HUES48 (cell line): ENCODE data around the gene PGPEP1.
"Not testable (repeated sequence)": the region's sequence is repeated elsewhere in the genome, so short reads cannot be mapped to it uniquely, and the experiment has no call there.

Experiments
- H3K27ac ChIP-seq: one replicate; pipeline ENCODE4 v1.7.0; 2013; ENCODE audit warnings: low read depth, low read length, inconsistent platforms
- H3K27me3 ChIP-seq: 2 replicates; pipeline ENCODE4 v1.6.1; 2013; ENCODE audit warnings: mild to moderate bottlenecking, low read length; ENCODE audit not compliant: control insufficient read depth, insufficient read depth
- H3K36me3 ChIP-seq: 2 replicates; pipeline ENCODE4 v1.6.1; 2013; ENCODE audit warnings: low read length; ENCODE audit not compliant: control insufficient read depth, insufficient read depth
- H3K4me1 ChIP-seq: 2 replicates; pipeline ENCODE4 v1.6.1; 2013; ENCODE audit warnings: mild to moderate bottlenecking, low read length; ENCODE audit not compliant: control insufficient read depth, insufficient read depth
- H3K4me3 ChIP-seq: 2 replicates; pipeline ENCODE4 v1.5.1; 2013; ENCODE audit warnings: mild to moderate bottlenecking, low read depth, low read length
- H3K9ac ChIP-seq: 2 replicates; pipeline ENCODE4 v1.6.1; 2013; ENCODE audit warnings: mild to moderate bottlenecking, low read depth, low read length, moderate library complexity
- H3K9me3 ChIP-seq: 2 replicates; pipeline ENCODE4 v1.6.1; 2013; ENCODE audit warnings: low read length; ENCODE audit not compliant: control insufficient read depth, insufficient read depth

The PGPEP1 gene

DNA sequence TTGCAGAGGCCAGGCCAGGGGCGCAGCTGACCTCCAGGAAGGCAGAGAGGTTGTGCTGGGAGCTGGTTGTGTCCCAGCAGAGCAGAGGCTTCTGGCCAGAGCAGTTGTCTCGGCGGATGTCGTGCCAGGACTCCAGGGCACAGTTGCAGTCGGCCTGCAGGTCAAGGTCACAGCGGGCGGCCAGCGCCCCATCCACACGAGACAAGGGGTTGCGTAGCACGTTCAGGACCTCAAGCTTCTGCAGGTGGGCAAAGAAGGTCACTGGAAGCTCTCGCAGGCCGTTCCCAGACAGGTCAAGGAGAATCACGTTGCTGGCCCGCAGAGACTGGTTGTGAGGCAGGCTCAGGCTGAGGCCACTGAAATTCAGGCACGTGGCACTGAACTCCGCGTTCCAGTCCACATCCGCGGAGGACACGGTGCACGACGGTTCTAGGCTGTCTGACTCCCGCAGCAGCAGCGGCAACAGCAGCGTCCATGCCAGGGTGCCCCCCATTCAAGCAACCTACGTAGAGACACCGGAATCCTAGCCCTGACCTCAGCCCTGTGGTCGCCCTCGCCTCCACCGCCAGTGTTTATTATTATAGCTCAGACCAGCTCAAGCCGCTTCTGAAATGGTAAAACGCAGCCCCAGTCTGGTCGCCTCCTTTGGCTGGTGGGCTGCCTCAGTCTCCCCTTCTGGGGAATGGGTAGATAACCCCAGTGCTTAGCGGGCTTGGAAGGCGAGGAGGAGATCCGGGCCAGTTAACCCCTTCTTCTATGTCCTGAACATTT, 56.3 kb downstream of the PGPEP1 start:
- H3K4me3 ChIP-seq: no peak overlapping the region

DNA sequence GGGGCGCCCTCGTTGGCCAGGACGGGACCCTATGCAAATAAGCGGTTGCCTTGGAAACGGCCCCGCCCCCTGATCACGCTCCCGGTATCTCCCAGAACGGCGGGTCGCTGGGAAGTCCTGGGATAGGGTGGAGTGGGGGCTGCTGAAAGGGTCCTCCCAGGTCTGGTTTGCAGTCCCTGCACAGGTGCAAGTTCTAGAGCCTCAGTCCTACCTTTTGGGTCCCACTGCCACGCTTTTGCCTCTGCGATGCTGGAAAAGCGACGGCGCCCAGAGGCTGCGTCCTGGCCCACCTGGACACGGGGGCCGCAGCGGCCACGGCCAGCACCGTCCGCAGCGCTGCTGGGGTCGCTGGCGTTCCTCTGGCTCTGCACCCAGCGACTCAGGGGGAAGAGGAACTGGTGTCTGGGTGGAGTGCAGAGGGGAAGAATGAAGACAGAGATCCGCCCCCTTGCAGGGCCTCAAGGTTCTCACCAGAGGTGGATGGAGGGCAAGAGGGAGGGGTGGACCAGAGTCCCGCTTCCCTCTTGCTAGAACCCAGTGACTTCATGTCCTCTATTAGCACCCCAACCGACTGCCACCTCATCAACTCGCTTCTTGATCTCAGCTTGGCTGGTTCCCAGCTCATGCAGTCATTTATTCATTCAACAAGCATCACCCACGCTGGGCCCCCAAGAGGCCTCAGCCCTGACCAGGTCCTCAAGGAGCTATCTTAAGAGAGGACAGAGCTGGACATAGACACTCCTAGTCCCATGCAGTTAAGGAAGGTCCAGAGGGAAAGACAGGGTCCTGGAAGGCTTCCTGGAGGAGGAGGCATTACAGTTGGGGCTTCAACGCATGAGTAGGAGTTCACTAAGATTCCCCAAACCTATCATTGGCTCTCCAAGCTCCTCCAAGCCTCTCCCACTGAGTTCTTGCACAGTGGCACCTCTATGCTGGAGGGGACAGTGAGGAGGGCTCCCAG, 57.1 kb downstream of the PGPEP1 start, which contains the start of gene LRRC25:
TSS of gene LRRC25 (minus strand) at position 381 of the 961 bp plus-strand sequence. CDS start 659 bp downstream, outside the sequence.
- Histone ChIP-seq H3K27me3 (no peaks in the 10 kb centered on the region), H3K4me1 (no peaks in the 10 kb centered on the region), H3K4me3 (no peak within 1 kb of the TSS), H3K27ac (no peak within 1 kb of the TSS), H3K9ac (no peak within 1 kb of the TSS), H3K9me3 (no peaks in the 10 kb centered on the region), H3K36me3 (no peaks in the 10 kb centered on the region)

More for the DNA sequence above, 56.3 kb downstream of the PGPEP1 start:
- no peak overlapping the region for H3K27ac ChIP-seq
- H3K4me1 ChIP-seq: no peaks in the 10 kb centered on the region
- no peaks in the 10 kb centered on the region for H3K9me3 ChIP-seq
- H3K27me3 ChIP-seq: no peaks in the 10 kb centered on the region
- H3K9ac ChIP-seq: no peak overlapping the region
- no peaks in the 10 kb centered on the region for H3K36me3 ChIP-seq

DNA sequence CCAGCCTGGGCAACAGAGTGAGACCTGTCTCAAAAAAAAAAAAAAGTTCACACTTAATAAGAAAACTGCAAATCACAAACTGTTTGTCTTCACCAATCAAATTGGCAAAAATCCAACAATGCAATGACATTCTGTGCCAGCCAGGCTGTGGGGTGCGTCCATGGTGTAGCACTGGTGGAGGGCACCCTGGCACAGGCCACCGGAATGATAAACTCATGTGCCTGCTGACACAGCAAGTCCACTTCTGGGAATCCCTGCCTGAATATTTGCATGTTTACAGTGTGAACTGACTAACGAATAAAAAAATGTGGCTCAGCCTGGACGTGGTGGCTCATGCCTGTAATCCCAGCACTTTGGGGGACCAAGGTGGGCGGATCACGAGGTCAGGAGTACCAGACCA, 58.6 kb downstream of the PGPEP1 start:
- no peak overlapping the region for H3K4me3 ChIP-seq
- no peaks in the 10 kb centered on the region for H3K4me1 ChIP-seq
- no peaks in the 10 kb centered on the region for H3K36me3 ChIP-seq
- no peak overlapping the region for H3K27ac ChIP-seq
- no peak overlapping the region for H3K9ac ChIP-seq
- H3K9me3 ChIP-seq: no peaks in the 10 kb centered on the region
- no peaks in the 10 kb centered on the region for H3K27me3 ChIP-seq

DNA sequence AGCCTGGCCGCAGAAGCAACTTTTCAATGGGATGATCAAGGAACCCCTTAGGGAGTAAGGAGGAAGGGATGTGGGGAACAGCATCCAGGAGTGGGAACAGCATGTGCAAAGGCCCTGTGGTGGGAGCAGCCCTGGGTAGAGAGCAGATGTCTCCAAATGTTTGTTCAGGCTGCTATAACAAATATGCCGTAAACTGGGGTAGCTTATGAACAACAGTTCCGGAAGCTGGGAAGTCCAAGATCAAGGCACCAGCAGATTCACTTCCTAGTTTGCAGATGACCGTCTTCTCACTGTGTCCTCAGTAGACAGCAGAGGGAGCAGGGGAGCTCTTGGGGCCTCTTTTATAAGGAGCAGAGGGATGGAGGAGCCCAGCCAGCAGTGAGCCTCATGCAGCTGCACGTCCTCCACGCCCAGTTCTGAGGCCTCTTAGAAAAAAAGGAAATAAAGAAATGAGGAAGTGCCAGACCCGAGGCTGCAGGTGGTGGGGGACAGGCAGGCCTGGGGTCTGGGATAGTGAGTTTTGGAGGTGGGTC, 61.2 kb downstream of the PGPEP1 start:
- no peaks in the 10 kb centered on the region for H3K27me3 ChIP-seq
- H3K36me3 ChIP-seq: no peaks in the 10 kb centered on the region
- no peak overlapping the region for H3K9ac ChIP-seq
- no peaks in the 10 kb centered on the region for H3K9me3 ChIP-seq
- no peak overlapping the region for H3K27ac ChIP-seq
- H3K4me3 ChIP-seq: no peak overlapping the region
- no peaks in the 10 kb centered on the region for H3K4me1 ChIP-seq

DNA sequence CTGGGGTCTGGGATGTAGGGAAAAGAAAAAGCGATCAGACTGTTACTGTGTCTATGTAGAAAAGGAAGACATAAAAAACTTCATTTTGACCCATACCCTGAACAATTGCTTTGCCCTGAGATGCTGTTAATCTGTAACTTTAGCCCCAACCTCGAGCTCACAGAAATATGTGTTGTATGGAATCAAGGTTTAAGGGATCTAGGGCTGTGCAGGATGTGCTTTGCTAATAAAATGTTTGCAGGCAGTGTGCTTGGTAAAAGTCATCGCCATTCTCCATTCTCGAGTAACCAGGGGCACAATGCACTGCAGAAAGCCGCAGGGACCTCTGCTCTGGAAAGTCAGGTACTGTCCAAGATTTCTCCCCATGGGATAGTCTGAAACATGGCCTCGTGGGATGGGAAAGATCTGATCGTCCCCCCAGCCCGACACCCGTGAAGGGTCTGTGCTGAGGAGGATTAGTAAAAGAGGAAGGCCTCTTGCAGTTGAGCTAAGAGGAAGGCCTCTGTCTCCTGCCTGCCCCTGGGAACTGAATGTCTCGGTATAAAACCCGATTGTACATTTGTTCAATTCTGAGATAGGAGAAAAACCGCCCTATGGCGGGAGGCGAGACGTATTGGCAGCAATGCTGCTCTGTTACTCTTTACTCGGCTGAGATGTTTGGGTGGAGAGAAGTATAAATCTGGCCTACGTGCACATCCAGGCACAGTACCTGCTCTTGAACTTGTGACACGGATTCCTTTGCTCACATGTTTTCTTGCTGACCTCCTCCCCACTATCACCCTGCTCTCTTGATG, 62.3 kb downstream of the PGPEP1 start:
- not testable (repeated sequence) for H3K4me3 ChIP-seq, H3K9ac ChIP-seq, H3K36me3 ChIP-seq, H3K27me3 ChIP-seq, H3K27ac ChIP-seq, H3K4me1 ChIP-seq, H3K9me3 ChIP-seq

DNA sequence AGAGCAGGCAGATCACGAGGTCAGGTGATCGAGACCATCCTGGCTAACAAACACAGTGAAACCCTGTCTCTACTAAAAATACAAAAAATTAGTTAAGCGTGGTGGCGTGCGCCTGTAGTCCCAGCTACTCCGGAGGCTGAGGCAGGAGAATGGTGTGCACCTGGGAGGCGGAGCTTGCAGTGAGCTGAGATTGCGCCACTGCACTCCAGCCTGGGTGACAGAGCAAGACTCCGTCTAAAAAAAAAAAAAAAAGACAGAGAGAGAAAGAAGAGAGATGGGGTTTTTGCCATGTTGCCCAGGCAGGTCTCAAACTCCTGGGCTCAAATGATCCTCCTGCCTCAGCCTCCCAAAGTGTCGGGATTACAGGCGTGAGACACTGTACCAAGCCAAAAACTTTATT, 65.4 kb downstream of the PGPEP1 start:
- H3K9ac ChIP-seq, H3K27ac ChIP-seq, H3K4me3 ChIP-seq, H3K27me3 ChIP-seq, H3K4me1 ChIP-seq, H3K36me3 ChIP-seq, H3K9me3 ChIP-seq: not testable (repeated sequence)

DNA sequence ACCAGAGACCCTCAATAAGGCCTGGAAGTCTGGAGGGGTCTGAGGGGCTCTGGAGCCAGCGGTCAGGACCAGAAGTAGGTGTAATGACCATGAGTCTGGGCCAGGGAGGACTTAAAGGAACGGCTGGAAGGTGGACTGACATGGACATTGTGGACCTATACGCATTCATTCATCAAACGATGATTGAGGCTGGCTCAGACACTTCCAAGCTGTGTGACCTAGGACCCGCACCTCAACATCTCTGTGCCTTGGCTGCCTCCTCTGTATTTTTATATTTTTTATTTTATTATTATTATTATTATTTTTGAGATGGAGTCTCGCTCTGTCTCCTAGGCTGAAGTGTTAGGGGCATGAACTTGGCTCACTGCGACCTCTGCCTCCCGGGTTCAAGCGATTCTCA, 66.4 kb downstream of the PGPEP1 start:
- H3K4me1 ChIP-seq: no peaks in the 10 kb centered on the region
- no peak overlapping the region for H3K9ac ChIP-seq
- H3K27ac ChIP-seq: no peak overlapping the region
- no peaks in the 10 kb centered on the region for H3K27me3 ChIP-seq
- H3K4me3 ChIP-seq: no peak overlapping the region
- no peaks in the 10 kb centered on the region for H3K9me3 ChIP-seq
- H3K36me3 ChIP-seq: no peaks in the 10 kb centered on the region

DNA sequence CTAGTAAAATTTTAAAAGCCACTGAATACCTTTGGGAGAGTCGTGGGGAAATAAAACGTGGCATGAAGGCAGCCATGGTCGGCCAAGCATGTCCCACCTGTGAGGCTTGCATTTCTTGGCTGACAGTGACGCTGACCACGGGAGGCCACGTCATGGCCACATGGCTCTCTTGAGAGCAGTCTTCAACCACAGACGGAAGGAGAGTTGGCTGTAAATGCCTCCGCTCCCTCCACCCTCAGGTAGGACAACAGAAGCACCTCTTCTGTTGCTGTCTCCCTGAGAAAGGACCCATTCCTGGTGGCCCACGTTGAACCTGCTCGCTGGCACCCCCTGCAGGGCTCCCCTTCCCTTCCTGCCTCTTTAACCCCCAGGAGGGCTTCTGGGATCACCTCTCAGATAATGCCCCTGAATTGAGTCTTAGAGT, 67.7 kb downstream of the PGPEP1 start:
- Histone ChIP-seq H3K9me3 (no peaks in the 10 kb centered on the region), H3K4me1 (no peaks in the 10 kb centered on the region), H3K9ac (no peak overlapping the region), H3K27me3 (no peaks in the 10 kb centered on the region), H3K4me3 (no peak overlapping the region), H3K36me3 (no peaks in the 10 kb centered on the region), H3K27ac (no peak overlapping the region)

DNA sequence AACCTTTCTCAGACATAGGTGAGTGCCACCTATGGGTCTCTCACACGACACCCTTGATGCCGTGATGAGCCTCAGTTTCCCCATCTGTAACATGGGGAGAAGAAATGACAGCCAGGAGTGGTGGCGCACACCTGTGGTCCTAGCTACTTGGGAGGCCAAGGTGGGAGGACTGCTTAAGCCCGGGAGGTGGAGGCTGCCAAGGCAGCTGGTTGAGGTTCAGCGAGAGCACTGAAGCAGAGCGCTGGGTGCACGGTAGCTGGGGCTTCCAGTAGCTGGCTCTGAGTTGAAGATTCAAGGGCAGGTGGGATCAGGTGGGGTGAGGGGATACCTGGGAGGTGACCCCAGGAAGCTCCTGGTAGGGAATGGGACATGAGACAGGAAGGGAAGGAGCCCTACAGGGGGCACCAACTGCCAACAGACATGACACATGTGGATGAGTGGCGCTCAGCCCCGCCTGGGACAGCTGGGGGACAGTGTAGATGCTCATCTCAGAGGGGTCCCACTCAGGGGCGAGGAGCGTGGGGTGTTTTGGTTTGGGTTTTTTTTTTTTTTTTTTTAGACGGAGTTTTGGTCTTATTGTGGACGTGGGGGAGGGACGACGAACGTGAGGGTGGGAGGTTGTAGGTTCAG, 72.3 kb downstream of the PGPEP1 start:
- 0 out of 2 replicates have a peak, but pooled peaks cover 6% of the 10 kb centered on the region for H3K4me1 ChIP-seq
- no peak overlapping the region for H3K4me3 ChIP-seq
- H3K9ac ChIP-seq: no peak overlapping the region
- peaks cover under 1% of the 10 kb centered on the region for H3K27me3 ChIP-seq
- no peak overlapping the region for H3K27ac ChIP-seq
- no peaks in the 10 kb centered on the region for H3K9me3 ChIP-seq
- no peaks in the 10 kb centered on the region for H3K36me3 ChIP-seq

DNA sequence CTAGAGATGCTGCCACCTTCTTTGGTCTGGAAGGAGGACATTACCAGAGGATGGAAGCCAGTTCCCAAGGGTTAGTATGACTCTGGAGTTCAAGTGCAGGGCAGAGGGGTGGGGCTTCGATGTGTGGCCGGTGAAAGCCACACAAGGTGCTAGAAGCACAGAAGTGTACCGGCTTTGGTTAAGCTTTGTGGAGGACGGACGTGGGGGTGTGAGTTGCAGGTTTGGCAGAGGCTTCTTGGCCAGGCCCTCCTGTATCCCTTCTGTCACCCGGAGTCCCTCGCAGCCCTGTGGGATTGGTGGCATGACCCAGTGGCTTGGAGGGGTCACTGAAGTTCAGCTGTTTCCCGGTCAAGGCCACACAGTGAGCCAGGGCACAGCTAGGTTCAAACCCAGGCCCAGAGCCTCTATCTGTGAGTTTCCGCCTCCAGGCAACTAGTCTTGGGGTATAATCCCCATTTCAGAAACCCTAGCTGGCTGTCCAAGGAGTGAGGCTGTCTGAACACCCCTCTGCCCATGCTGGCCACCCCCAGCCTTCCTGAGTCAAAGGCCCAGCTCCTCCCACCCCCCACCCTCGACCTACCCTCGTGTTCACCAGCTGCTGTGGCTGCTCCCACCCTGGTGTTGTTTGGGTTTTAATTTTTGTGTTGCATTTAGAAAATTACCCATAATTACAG, 74.2 kb downstream of the PGPEP1 start:
- Histone ChIP-seq H3K36me3 (no peaks in the 10 kb centered on the region), H3K4me1 (peaks cover 19% of the 10 kb centered on the region), H3K9ac (no peak overlapping the region), H3K4me3 (no peak overlapping the region), H3K9me3 (no peaks in the 10 kb centered on the region), H3K27me3 (peaks cover 14% of the 10 kb centered on the region), H3K27ac (no peak overlapping the region)
